HUES48 (cell line): ENCODE measurements around the gene SVBP.

Experiments used
- H3K27ac ChIP-seq: one replicate; pipeline ENCODE4 v1.7.0; 2013; ENCODE audit warnings: low read depth, low read length, inconsistent platforms
- H3K27me3 ChIP-seq: 2 replicates; pipeline ENCODE4 v1.6.1; 2013; ENCODE audit warnings: mild to moderate bottlenecking, low read length; ENCODE audit not compliant: control insufficient read depth, insufficient read depth
- H3K36me3 ChIP-seq: 2 replicates; pipeline ENCODE4 v1.6.1; 2013; ENCODE audit warnings: low read length; ENCODE audit not compliant: control insufficient read depth, insufficient read depth
- H3K4me1 ChIP-seq: 2 replicates; pipeline ENCODE4 v1.6.1; 2013; ENCODE audit warnings: mild to moderate bottlenecking, low read length; ENCODE audit not compliant: control insufficient read depth, insufficient read depth
- H3K4me3 ChIP-seq: 2 replicates; pipeline ENCODE4 v1.5.1; 2013; ENCODE audit warnings: mild to moderate bottlenecking, low read depth, low read length
- H3K9ac ChIP-seq: 2 replicates; pipeline ENCODE4 v1.6.1; 2013; ENCODE audit warnings: mild to moderate bottlenecking, low read depth, low read length, moderate library complexity
- H3K9me3 ChIP-seq: 2 replicates; pipeline ENCODE4 v1.6.1; 2013; ENCODE audit warnings: low read length; ENCODE audit not compliant: control insufficient read depth, insufficient read depth

The SVBP gene

GRCh38 chr1:42776502-42776901 lies 40.7 kb downstream of the SVBP start:
- peaks cover 65% of the 10 kb centered on the region for H3K36me3 ChIP-seq
- no peak overlapping the region for H3K9ac ChIP-seq
- H3K4me1 ChIP-seq = peaks cover 2% of the 10 kb centered on the region; the same call in 1 of the 2 replicates
- H3K4me3 ChIP-seq = no peak overlapping the region
- H3K27ac ChIP-seq = no peak overlapping the region
- H3K9me3 ChIP-seq = no peaks in the 10 kb centered on the region
- no peaks in the 10 kb centered on the region for H3K27me3 ChIP-seq

- peaks cover 53% of the 10 kb centered on the region for H3K36me3 ChIP-seq
- no peak overlapping the region for H3K9ac ChIP-seq
- peaks cover 2% of the 10 kb centered on the region; the same call in 1 of the 2 replicates for H3K4me1 ChIP-seq
- H3K27ac ChIP-seq = no peak overlapping the region
- H3K27me3 ChIP-seq = no peaks in the 10 kb centered on the region
- H3K4me3 ChIP-seq = no peak overlapping the region
- no peaks in the 10 kb centered on the region for H3K9me3 ChIP-seq
These were observed 42.2 kb downstream of the SVBP start for GRCh38 chr1:42774928-42775526.

GRCh38 chr1:42773420-42773819 lies 43.8 kb downstream of the SVBP start:
- Histone ChIP-seq H3K9me3 (no peaks in the 10 kb centered on the region), H3K4me1 (peaks cover 2% of the 10 kb centered on the region; the same call in 1 of the 2 replicates), H3K9ac (no peak overlapping the region), H3K27me3 (no peaks in the 10 kb centered on the region), H3K36me3 (peaks cover 44% of the 10 kb centered on the region), H3K4me3 (no peak overlapping the region), H3K27ac (no peak overlapping the region)

GRCh38 chr1:42769811-42770210 lies 47.4 kb downstream of the SVBP start:
- no peak overlapping the region for H3K27ac ChIP-seq
- no peak overlapping the region for H3K9ac ChIP-seq
- no peak overlapping the region for H3K4me3 ChIP-seq
- H3K27me3 ChIP-seq = no peaks in the 10 kb centered on the region
- H3K9me3 ChIP-seq = no peaks in the 10 kb centered on the region
- peaks cover 10% of the 10 kb centered on the region for H3K36me3 ChIP-seq
- H3K4me1 ChIP-seq = peaks cover 12% of the 10 kb centered on the region

- Histone ChIP-seq H3K9ac (0 out of 2 replicates have a peak overlapping the region, but pooled peaks have one; percentile 70), H3K4me3 (peak overlapping the region; percentile 88), H3K9me3 (no peaks in the 10 kb centered on the region), H3K36me3 (no peaks in the 10 kb centered on the region; the same call in 1 of the 2 replicates), H3K4me1 (peaks cover 17% of the 10 kb centered on the region), H3K27me3 (no peaks in the 10 kb centered on the region), H3K27ac (no peak overlapping the region)
These were observed 49.0 kb downstream of the SVBP start for GRCh38 chr1:42768172-42768571.

- H3K9ac ChIP-seq = peak overlapping the region; percentile 70
- H3K36me3 ChIP-seq = no peaks in the 10 kb centered on the region
- H3K27ac ChIP-seq = peak overlapping the region; percentile 77
- no peaks in the 10 kb centered on the region for H3K27me3 ChIP-seq
- peaks cover 15% of the 10 kb centered on the region for H3K4me1 ChIP-seq
- H3K9me3 ChIP-seq = no peaks in the 10 kb centered on the region
- peak overlapping the region; percentile 88 for H3K4me3 ChIP-seq
These were observed 49.6 kb downstream of the SVBP start for GRCh38 chr1:42767510-42768000.

- Histone ChIP-seq H3K36me3 (peaks cover 6% of the 10 kb centered on the region; the same call in 1 of the 2 replicates), H3K27ac (peak within 1 kb of the TSS; percentile 77), H3K9ac (peak within 1 kb of the TSS; percentile 70), H3K9me3 (no peaks in the 10 kb centered on the region), H3K27me3 (no peaks in the 10 kb centered on the region), H3K4me3 (peak within 1 kb of the TSS; percentile 88), H3K4me1 (peaks cover 15% of the 10 kb centered on the region; the same call in 1 of the 2 replicates)
These were observed 50.3 kb downstream of the SVBP start, which contains the start of the genes C1orf50 and P3H1 for GRCh38 chr1:42766741-42767509. Gene C1orf50, plus strand, starts transcription at chr1:42767249. Its CDS starts 63 bp downstream, at chr1:42767312. Gene P3H1, minus strand, starts transcription at chr1:42767028. Its CDS starts 57 bp downstream, at chr1:42766971.

- Histone ChIP-seq H3K9ac (peak overlapping the region; percentile 58), H3K27ac (peak overlapping the region; percentile 58), H3K4me1 (peaks cover 15% of the 10 kb centered on the region; the same call in 1 of the 2 replicates)
These were observed 51.1 kb downstream of the SVBP start for GRCh38 chr1:42765832-42766740.

GRCh38 chr1:42765269-42765668 lies 51.9 kb downstream of the SVBP start:
- H3K27me3 ChIP-seq = no peaks in the 10 kb centered on the region
- peak overlapping the region; percentile 88 for H3K4me3 ChIP-seq
- H3K9me3 ChIP-seq = no peaks in the 10 kb centered on the region
- no peak overlapping the region for H3K27ac ChIP-seq
- peaks cover 16% of the 10 kb centered on the region; the same call in 1 of the 2 replicates for H3K36me3 ChIP-seq
- H3K4me1 ChIP-seq = peaks cover 15% of the 10 kb centered on the region; the same call in 1 of the 2 replicates
- H3K9ac ChIP-seq = peak overlapping the region; percentile 4; the same call in 1 of the 2 replicates

More at GRCh38 chr1:42765832-42766740, 51.1 kb downstream of the SVBP start:
- Histone ChIP-seq H3K27me3 (no peaks in the 10 kb centered on the region), H3K36me3 (peaks cover 14% of the 10 kb centered on the region; the same call in 1 of the 2 replicates), H3K4me3 (peak overlapping the region; percentile 88), H3K9me3 (no peaks in the 10 kb centered on the region)

- H3K9ac ChIP-seq = no peak overlapping the region
- H3K36me3 ChIP-seq = peaks cover 37% of the 10 kb centered on the region
- no peaks in the 10 kb centered on the region for H3K9me3 ChIP-seq
- no peak overlapping the region for H3K27ac ChIP-seq
- H3K4me3 ChIP-seq = no peak overlapping the region
- H3K4me1 ChIP-seq = peaks cover 15% of the 10 kb centered on the region; the same call in 1 of the 2 replicates
- H3K27me3 ChIP-seq = no peaks in the 10 kb centered on the region
These were observed 54.9 kb downstream of the SVBP start for GRCh38 chr1:42762269-42762668.
